Stimulated activated CD4-positive, alpha-beta T cell treated with anti-CD3 and anti-CD28 coated beads, Interleukin-1b, Interleukin-23, amount 100 ng/mL, for 4 hours (primary cell): ENCODE data around the gene ZGPAT.

Source experiments
- DNase-seq, 2 donors: peaks; one replicate each; pipeline ENCODE4 v3.0.0-alpha.2; 2020; ENCODE audit warnings: low read depth in 2 of 2

The ZGPAT gene

GRCh38 chr20:63678667-63679465 lies 29.0 kb upstream of the ZGPAT start:
- no peak for DNase-seq

GRCh38 chr20:63679799-63680305 lies 28.0 kb upstream of the ZGPAT start:
- no peak for DNase-seq

GRCh38 chr20:63680427-63680826 lies 27.4 kb upstream of the ZGPAT start:
- no peak for DNase-seq

- DNase-seq, result no peak
Measured at GRCh38 chr20:63680857-63681608, 26.8 kb upstream of the ZGPAT start.

GRCh38 chr20:63681609-63682142 lies 26.2 kb upstream of the ZGPAT start:
- DNase-seq, result no peak

GRCh38 chr20:63682384-63683139 lies 25.3 kb upstream of the ZGPAT start:
- DNase-seq, result no peak

GRCh38 chr20:63685269-63686026 lies 22.4 kb upstream of the ZGPAT start:
- DNase-seq, result no peak

GRCh38 chr20:63686094-63686491 lies 21.7 kb upstream of the ZGPAT start:
- DNase-seq, result no peak

- peak; percentile 44 to 52 for DNase-seq
Measured at GRCh38 chr20:63686492-63687321, 21.1 kb upstream of the ZGPAT start.

- no peak for DNase-seq
Measured at GRCh38 chr20:63687419-63688178, 20.2 kb upstream of the ZGPAT start.

- DNase-seq, result no peak
Measured at GRCh38 chr20:63688228-63689045, 19.4 kb upstream of the ZGPAT start.

GRCh38 chr20:63689046-63690002 lies 18.5 kb upstream of the ZGPAT start:
- DNase-seq, result no peak

- DNase-seq, result no peak
Measured at GRCh38 chr20:63690003-63690897, 17.6 kb upstream of the ZGPAT start.

GRCh38 chr20:63690898-63691710 lies 16.7 kb upstream of the ZGPAT start:
- DNase-seq, result no peak

GRCh38 chr20:63691711-63692435 lies 16.0 kb upstream of the ZGPAT start:
- DNase-seq, result no peak
